ENCODE measurements around the gene ADCY3. TPM values are rescaled to one million over a fixed set of nuclear protein-coding genes. Genes with fewer than 3 reads are reported as not detected.

ADCY3 gene
- polyA plus RNA-seq, 1 of the 3 experiments (the other 2 are of a cell fraction): 53.9 TPM

DNA sequence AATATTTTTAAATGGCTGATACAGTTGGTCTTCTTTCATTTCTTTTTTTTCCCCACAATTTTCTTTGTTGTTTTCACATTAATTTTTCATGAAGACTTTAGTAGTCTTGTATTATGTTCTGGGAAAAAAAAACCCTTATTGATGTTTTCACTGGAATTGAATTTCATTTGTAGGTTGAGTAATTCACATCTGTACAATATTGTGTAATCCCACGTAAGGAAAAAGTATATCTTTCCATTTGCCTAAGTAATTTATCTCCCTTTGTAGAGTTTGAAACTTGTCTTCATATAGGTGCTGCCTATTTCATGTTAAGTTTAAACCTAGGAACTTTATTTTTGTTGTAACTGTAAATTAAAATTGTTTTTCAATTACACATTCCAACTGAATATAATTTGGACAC is 49.7 kb upstream of the ADCY3 start (continued):
- TF ChIP-seq, protein P1, sequence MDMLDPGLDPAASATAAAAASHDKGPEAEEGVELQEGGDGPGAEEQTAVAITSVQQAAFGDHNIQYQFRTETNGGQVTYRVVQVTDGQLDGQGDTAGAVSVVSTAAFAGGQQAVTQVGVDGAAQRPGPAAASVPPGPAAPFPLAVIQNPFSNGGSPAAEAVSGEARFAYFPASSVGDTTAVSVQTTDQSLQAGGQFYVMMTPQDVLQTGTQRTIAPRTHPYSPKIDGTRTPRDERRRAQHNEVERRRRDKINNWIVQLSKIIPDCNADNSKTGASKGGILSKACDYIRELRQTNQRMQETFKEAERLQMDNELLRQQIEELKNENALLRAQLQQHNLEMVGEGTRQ (IDR thresholded peaks at IDR 0.05; ENCODE audit: borderline replicate concordance, low read depth, low read length): no peak
- TF ChIP-seq EP300 (IDR thresholded peaks at IDR 0.05; ENCODE audit: borderline replicate concordance in 1 of 2, low read depth in 1 of 2, low read length in 1 of 2) (no peak), GABPA (IDR thresholded peaks at IDR 0.05; ENCODE audit: low read depth) (no peak), FOXJ3 (CRISPR knock-in tag; IDR thresholded peaks at IDR 0.05) (no peak)

DNA sequence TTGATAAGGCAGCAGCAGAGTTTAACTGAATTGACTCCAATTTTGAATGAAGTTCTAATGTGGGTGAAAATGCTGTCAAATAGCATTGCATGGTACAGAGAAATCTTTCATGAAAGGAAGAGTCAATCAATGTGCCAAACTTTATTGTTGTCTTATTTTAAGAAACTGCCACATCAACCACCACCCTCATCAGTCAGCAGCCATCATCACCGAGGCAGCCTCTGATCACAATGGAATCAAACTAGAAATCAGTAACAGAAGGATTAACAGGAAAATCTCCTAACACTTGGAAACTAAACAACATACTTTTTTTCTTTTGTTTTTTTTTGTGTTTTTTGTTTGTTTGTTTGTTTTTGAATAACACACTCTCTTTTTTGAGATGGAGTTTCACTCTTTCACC is 41.9 kb upstream of the ADCY3 start:
- POLR2A ChIA-PET: no interaction called here
- 100% methylated on average over 1 of the region's 1 CpG for WGBS (ENCODE audit: low lambda C conversion rate)
- no peak overlapping the region for H3K27ac ChIP-seq (ENCODE audit: low read depth in 2 of 2, low read length in 1 of 2)
- peaks cover 62 to 75% of the 10 kb centered on the region in 2 experiments for H3K36me3 ChIP-seq (replicated peaks in 1 of 2; ENCODE audit: control insufficient read depth in 1 of 2, insufficient read depth in 2 of 2, low read length in 1 of 2)
- H3K4me2 ChIP-seq: no peak overlapping the region
- no peaks in the 10 kb centered on the region for H3K9me3 ChIP-seq
- H3K27me3 ChIP-seq (ENCODE audit: insufficient read depth): no peaks in the 10 kb centered on the region
- no peaks in the 10 kb centered on the region; the same call in 1 of the 2 replicates for H3K79me2 ChIP-seq (ENCODE audit: insufficient read depth)
- H3F3A ChIP-seq (replicated peaks; ENCODE audit: insufficient read depth): no peaks in the 10 kb centered on the region
- H2AFZ ChIP-seq (ENCODE audit: low read depth): no peak overlapping the region
- CTCF ChIA-PET: interaction anchor here (1.1 to 1.9 kb wide), 4 partner anchors 9 to 220 kb away, joined by 3 to 10 read pairs (median 4); no protein-coding TSS in a partner anchor
- no peaks in the 10 kb centered on the region for H3K4me1 ChIP-seq (ENCODE audit: control insufficient read depth in 1 of 2, insufficient read depth in 2 of 2, low read depth in 1 of 2, low read length in 1 of 2)
- no peaks in the 10 kb centered on the region for H3K9me2 ChIP-seq
- TF ChIP-seq YY1 (IDR thresholded peaks at IDR 0.05; ENCODE audit: low read depth) (no peak), RCOR1 (IDR thresholded peaks at IDR 0.05; ENCODE audit: low read length) (no peak), RFX5 (IDR thresholded peaks at IDR 0.05; ENCODE audit: low read length) (no peak), CHD2 (IDR thresholded peaks at IDR 0.05; ENCODE audit: low read length, partially characterized antibody) (no peak)
- TF ChIP-seq, protein P1 (IDR thresholded peaks at IDR 0.05; ENCODE audit: borderline replicate concordance, low read depth, low read length): no peak
- TF ChIP-seq, protein P2, sequence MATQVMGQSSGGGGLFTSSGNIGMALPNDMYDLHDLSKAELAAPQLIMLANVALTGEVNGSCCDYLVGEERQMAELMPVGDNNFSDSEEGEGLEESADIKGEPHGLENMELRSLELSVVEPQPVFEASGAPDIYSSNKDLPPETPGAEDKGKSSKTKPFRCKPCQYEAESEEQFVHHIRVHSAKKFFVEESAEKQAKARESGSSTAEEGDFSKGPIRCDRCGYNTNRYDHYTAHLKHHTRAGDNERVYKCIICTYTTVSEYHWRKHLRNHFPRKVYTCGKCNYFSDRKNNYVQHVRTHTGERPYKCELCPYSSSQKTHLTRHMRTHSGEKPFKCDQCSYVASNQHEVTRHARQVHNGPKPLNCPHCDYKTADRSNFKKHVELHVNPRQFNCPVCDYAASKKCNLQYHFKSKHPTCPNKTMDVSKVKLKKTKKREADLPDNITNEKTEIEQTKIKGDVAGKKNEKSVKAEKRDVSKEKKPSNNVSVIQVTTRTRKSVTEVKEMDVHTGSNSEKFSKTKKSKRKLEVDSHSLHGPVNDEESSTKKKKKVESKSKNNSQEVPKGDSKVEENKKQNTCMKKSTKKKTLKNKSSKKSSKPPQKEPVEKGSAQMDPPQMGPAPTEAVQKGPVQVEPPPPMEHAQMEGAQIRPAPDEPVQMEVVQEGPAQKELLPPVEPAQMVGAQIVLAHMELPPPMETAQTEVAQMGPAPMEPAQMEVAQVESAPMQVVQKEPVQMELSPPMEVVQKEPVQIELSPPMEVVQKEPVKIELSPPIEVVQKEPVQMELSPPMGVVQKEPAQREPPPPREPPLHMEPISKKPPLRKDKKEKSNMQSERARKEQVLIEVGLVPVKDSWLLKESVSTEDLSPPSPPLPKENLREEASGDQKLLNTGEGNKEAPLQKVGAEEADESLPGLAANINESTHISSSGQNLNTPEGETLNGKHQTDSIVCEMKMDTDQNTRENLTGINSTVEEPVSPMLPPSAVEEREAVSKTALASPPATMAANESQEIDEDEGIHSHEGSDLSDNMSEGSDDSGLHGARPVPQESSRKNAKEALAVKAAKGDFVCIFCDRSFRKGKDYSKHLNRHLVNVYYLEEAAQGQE (IDR thresholded peaks at IDR 0.05; ENCODE audit: low read depth, low read length): no peak
- no peak overlapping the region for H3K4me3 ChIP-seq (ENCODE audit: low read depth in 2 of 2, low read length in 1 of 2)
- H3K9ac ChIP-seq: no peak overlapping the region
- no peak for DNase-seq
- no peaks in the 10 kb centered on the region for H4K20me1 ChIP-seq (ENCODE audit: insufficient read depth)
